Epithelial cell of prostate (primary cell): ENCODE data around the gene RFPL3.
"Not testable (repeated sequence)": the region's sequence is repeated elsewhere in the genome, so short reads cannot be mapped to it uniquely, and the experiment has no call there.

Source experiments
- DNase-seq: peaks from one replicate; pipeline ENCODE4 v3.0.0-alpha.2; 2011; ENCODE audit warnings: low read depth, low spot score
- H3K27ac ChIP-seq: fragments of 450-650 bp; 2 replicates; pipeline ENCODE4 v1.5.1; 2017; ENCODE audit warnings: mild to moderate bottlenecking

The RFPL3 gene

GRCh38 chr22:32328306-32329201 is 29.1 kb upstream of the RFPL3 start:
- no peak overlapping the region for H3K27ac ChIP-seq
- DNase-seq, result no peak

GRCh38 chr22:32329202-32329645 is 28.4 kb upstream of the RFPL3 start:
- H3K27ac ChIP-seq, result no peak overlapping the region
- DNase-seq, result no peak

- H3K27ac ChIP-seq, result no peak overlapping the region
- no peak for DNase-seq
These were observed 26.3 kb upstream of the RFPL3 start for GRCh38 chr22:32331236-32331917.

GRCh38 chr22:32331918-32332725 is 25.5 kb upstream of the RFPL3 start:
- no peak for DNase-seq
- H3K27ac ChIP-seq, result no peak overlapping the region

GRCh38 chr22:32333141-32333768 is 24.4 kb upstream of the RFPL3 start:
- DNase-seq, result no peak
- H3K27ac ChIP-seq, result no peak overlapping the region

GRCh38 chr22:32333769-32334659 is 23.7 kb upstream of the RFPL3 start:
- no peak overlapping the region for H3K27ac ChIP-seq
- DNase-seq, result no peak

- no peak for DNase-seq
- no peak overlapping the region for H3K27ac ChIP-seq
These were observed 22.9 kb upstream of the RFPL3 start for GRCh38 chr22:32334660-32335365.

GRCh38 chr22:32335471-32335870 is 22.2 kb upstream of the RFPL3 start:
- no peak overlapping the region for H3K27ac ChIP-seq
- no peak for DNase-seq

GRCh38 chr22:32336121-32336603 is 21.5 kb upstream of the RFPL3 start:
- H3K27ac ChIP-seq, result no peak overlapping the region
- DNase-seq, result no peak

GRCh38 chr22:32336771-32337424 is 20.8 kb upstream of the RFPL3 start:
- no peak overlapping the region for H3K27ac ChIP-seq
- DNase-seq, result no peak

- not testable (repeated sequence) for H3K27ac ChIP-seq, DNase-seq
These were observed 20.2 kb upstream of the RFPL3 start for GRCh38 chr22:32337425-32337824.

GRCh38 chr22:32338757-32339156 is 18.9 kb upstream of the RFPL3 start:
- no peak for DNase-seq
- H3K27ac ChIP-seq, result no peak overlapping the region

GRCh38 chr22:32339190-32340012 is 18.3 kb upstream of the RFPL3 start:
- H3K27ac ChIP-seq, result no peak overlapping the region
- no peak for DNase-seq

GRCh38 chr22:32340411-32340810 is 17.3 kb upstream of the RFPL3 start:
- DNase-seq, result no peak
- H3K27ac ChIP-seq, result no peak overlapping the region

GRCh38 chr22:32341122-32341740 is 16.4 kb upstream of the RFPL3 start:
- no peak for DNase-seq
- H3K27ac ChIP-seq, result no peak overlapping the region

GRCh38 chr22:32342977-32343376 is 14.7 kb upstream of the RFPL3 start:
- no peak overlapping the region for H3K27ac ChIP-seq
- no peak for DNase-seq

GRCh38 chr22:32343941-32344340 is 13.7 kb upstream of the RFPL3 start:
- DNase-seq, result no peak
- no peak overlapping the region for H3K27ac ChIP-seq
